ENCODE measurements around the gene SH3PXD2A. TPM values are rescaled to one million over a fixed set of nuclear protein-coding genes. Genes with fewer than 3 reads are reported as not detected.
A peak's percentile ranks its signal among the peaks of the same experiment; 100 is the strongest.

The SH3PXD2A gene
- total and polyA plus RNA-seq, 10 of the 15 experiments (the other 5 are each of a cell fraction or from before 2014, with no cell fraction given), result 0.63 to 14.0 (median 4.4) TPM

DNA sequence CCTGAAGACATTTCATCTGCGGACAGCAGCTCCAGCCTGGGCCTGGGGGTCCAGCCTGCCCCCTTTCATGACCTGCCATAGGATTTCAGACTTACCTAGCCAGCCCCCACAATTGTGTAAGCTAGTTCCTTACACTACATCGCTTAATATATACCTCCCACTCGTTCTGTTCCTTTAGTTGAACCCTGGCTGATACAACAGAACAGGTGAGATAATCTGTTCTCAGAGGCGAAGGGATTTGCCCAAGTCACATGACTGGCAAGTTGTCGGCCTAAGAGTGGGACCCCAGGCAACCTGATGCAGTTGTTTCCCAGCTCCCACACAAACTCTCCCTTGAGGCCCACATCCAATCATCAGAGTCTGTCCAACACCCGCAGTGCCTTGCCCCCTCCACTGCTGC lies 168.2 kb downstream of the SH3PXD2A start (continued):
- TF ChIP-seq, protein P1, sequence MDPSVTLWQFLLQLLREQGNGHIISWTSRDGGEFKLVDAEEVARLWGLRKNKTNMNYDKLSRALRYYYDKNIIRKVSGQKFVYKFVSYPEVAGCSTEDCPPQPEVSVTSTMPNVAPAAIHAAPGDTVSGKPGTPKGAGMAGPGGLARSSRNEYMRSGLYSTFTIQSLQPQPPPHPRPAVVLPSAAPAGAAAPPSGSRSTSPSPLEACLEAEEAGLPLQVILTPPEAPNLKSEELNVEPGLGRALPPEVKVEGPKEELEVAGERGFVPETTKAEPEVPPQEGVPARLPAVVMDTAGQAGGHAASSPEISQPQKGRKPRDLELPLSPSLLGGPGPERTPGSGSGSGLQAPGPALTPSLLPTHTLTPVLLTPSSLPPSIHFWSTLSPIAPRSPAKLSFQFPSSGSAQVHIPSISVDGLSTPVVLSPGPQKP (IDR thresholded peaks at IDR 0.05; ENCODE audit: low read depth, low read length), result no peak
- TF ChIP-seq MYC (IDR thresholded peaks at IDR 0.05; ENCODE audit: insufficient read depth, insufficient read length, insufficient replicate concordance, low read length, severe bottlenecking), result no peak
- TF ChIP-seq, protein P2, sequence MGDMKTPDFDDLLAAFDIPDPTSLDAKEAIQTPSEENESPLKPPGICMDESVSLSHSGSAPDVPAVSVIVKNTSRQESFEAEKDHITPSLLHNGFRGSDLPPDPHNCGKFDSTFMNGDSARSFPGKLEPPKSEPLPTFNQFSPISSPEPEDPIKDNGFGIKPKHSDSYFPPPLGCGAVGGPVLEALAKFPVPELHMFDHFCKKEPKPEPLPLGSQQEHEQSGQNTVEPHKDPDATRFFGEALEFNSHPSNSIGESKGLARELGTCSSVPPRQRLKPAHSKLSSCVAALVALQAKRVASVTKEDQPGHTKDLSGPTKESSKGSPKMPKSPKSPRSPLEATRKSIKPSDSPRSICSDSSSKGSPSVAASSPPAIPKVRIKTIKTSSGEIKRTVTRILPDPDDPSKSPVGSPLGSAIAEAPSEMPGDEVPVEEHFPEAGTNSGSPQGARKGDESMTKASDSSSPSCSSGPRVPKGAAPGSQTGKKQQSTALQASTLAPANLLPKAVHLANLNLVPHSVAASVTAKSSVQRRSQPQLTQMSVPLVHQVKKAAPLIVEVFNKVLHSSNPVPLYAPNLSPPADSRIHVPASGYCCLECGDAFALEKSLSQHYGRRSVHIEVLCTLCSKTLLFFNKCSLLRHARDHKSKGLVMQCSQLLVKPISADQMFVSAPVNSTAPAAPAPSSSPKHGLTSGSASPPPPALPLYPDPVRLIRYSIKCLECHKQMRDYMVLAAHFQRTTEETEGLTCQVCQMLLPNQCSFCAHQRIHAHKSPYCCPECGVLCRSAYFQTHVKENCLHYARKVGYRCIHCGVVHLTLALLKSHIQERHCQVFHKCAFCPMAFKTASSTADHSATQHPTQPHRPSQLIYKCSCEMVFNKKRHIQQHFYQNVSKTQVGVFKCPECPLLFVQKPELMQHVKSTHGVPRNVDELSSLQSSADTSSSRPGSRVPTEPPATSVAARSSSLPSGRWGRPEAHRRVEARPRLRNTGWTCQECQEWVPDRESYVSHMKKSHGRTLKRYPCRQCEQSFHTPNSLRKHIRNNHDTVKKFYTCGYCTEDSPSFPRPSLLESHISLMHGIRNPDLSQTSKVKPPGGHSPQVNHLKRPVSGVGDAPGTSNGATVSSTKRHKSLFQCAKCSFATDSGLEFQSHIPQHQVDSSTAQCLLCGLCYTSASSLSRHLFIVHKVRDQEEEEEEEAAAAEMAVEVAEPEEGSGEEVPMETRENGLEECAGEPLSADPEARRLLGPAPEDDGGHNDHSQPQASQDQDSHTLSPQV (IDR thresholded peaks at IDR 0.05), result no peak

DNA sequence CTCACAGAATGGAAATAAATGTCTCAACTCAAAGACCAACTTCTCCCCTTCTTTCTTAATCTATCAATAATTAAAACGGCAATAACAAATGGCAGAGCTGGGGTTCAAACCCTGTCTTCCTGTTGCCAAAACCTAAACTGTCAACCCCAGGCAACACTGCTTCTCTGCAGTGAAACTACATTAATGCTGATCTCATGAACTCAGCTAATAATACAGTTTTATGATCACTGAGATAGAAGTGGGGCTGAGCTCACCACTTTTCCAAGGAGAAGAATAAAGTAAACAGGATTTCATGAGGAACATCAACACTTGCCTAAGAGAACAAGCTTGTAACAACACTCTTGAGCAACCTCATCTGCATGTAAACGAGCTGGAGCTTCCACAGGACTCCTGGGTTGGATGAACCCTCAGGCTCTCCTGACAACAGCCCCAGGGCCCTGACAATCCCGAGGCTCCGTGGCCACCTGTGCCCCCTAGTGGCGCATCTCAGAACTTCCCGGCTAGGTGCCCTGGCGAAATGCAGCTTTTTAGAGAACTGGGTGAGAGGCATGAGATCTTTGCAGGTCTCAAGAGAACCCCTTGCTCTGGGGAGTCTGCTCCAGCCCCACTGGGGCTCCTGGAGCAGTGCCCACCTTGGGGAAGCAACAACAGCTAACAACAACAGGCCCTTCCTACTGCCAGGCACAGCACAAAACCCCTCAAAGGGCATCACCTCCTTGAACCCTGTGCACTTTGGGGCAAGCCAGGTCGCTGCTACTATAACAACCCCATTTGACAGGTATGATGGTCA lies 169.3 kb downstream of the SH3PXD2A start:
- peak; percentile 90 for ATAC-seq
- intact Hi-C loops (cut with micrococcal nuclease; ENCODE audit: unreplicated experiment) (loop anchor here (1.0 kb wide), 1 partner anchor 81 kb away; no protein-coding TSS in a partner anchor), in situ Hi-C loops (cut with MboI) (loop anchor here (10.0 kb wide), 1 partner anchor 81 kb away; no protein-coding TSS in a partner anchor)
- no peaks in the 10 kb centered on the region for H3K9me3 ChIP-seq (replicated peaks; ENCODE audit: control insufficient read depth, insufficient read depth, low read length)
- H3K4me3 ChIP-seq, result no peak overlapping the region
- CTCF ChIA-PET, result interaction anchor here (0.6 to 5.6 kb wide), 60 partner anchors 7 to 570 kb away, joined by 3 to 61 read pairs (median 5); partner anchors contain the start of gene CALHM3
- BruUV-seq (replicated peaks), result no TSS peak
- no peak overlapping the region for H3K9ac ChIP-seq (ENCODE audit: control insufficient read depth, insufficient read depth, low read length)
- no peak overlapping the region for H2AFZ ChIP-seq (ENCODE audit: control insufficient read depth, low read depth, low read length)
- peaks cover 72% of the 10 kb centered on the region for H3K79me2 ChIP-seq (ENCODE audit: control insufficient read depth, insufficient read depth, low read length)
- SMC1A ChIA-PET (ENCODE audit: uncharacterized antibody, unreplicated experiment), result interaction anchor here (0.7 to 3.4 kb wide), 20 partner anchors 8 to 288 kb away, joined by 3 to 19 read pairs (median 4); no protein-coding TSS in a partner anchor
- RAD21 ChIA-PET (ENCODE audit: unreplicated experiment), result interaction anchor here (0.6 to 2.9 kb wide), 18 partner anchors 8 to 270 kb away, joined by 3 to 18 read pairs (median 4); no protein-coding TSS in a partner anchor
- DNase-seq (ENCODE audit: low read depth, low spot score), result no peak
- H3K4me2 ChIP-seq (ENCODE audit: control insufficient read depth, insufficient read depth), result peak overlapping the region; percentile 26; the same call in 1 of the 2 replicates
- peaks cover 16% of the 10 kb centered on the region for H3K4me1 ChIP-seq (ENCODE audit: control insufficient read depth, insufficient read depth, low read length)
- 19% methylated on average over 8 of the region's 8 CpGs for WGBS (ENCODE audit: insufficient coverage, insufficient replicate concordance, low lambda C conversion rate, missing lambda C conversion rate)
- POLR2A ChIA-PET, result interaction anchor here (1.1 kb wide), 1 partner anchor 20 kb away, joined by 6 read pairs; no protein-coding TSS in a partner anchor
- no peak overlapping the region for H3K27ac ChIP-seq (ENCODE audit: control insufficient read depth, insufficient read depth)
- peaks cover 0 to 4% of the 10 kb centered on the region in 2 experiments; a peak in 3 of 4 replicates for H3K36me3 ChIP-seq (ENCODE audit: control insufficient read depth in 2 of 2, insufficient read depth in 2 of 2, low read length in 1 of 2)
- FAIRE-seq, result peak; percentile 75
- no peaks in the 10 kb centered on the region for H4K20me1 ChIP-seq (ENCODE audit: control insufficient read depth, insufficient read depth)
- no peaks in the 10 kb centered on the region for H3K27me3 ChIP-seq (replicated peaks in 1 of 2; ENCODE audit: control insufficient read depth in 2 of 2, insufficient read depth in 2 of 2, low read length in 1 of 2)
- TF ChIP-seq EED (IDR thresholded peaks at IDR 0.05; ENCODE audit: low read depth), result no peak
- peak; percentile 71 for TF ChIP-seq MEF2B (IDR thresholded peaks at IDR 0.05; ENCODE audit: partially characterized antibody, poor library complexity, severe bottlenecking)
- TF ChIP-seq, protein P3, sequence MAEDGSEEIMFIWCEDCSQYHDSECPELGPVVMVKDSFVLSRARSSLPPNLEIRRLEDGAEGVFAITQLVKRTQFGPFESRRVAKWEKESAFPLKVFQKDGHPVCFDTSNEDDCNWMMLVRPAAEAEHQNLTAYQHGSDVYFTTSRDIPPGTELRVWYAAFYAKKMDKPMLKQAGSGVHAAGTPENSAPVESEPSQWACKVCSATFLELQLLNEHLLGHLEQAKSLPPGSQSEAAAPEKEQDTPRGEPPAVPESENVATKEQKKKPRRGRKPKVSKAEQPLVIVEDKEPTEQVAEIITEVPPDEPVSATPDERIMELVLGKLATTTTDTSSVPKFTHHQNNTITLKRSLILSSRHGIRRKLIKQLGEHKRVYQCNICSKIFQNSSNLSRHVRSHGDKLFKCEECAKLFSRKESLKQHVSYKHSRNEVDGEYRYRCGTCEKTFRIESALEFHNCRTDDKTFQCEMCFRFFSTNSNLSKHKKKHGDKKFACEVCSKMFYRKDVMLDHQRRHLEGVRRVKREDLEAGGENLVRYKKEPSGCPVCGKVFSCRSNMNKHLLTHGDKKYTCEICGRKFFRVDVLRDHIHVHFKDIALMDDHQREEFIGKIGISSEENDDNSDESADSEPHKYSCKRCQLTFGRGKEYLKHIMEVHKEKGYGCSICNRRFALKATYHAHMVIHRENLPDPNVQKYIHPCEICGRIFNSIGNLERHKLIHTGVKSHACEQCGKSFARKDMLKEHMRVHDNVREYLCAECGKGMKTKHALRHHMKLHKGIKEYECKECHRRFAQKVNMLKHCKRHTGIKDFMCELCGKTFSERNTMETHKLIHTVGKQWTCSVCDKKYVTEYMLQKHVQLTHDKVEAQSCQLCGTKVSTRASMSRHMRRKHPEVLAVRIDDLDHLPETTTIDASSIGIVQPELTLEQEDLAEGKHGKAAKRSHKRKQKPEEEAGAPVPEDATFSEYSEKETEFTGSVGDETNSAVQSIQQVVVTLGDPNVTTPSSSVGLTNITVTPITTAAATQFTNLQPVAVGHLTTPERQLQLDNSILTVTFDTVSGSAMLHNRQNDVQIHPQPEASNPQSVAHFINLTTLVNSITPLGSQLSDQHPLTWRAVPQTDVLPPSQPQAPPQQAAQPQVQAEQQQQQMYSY (CRISPR knock-in tag; IDR thresholded peaks at IDR 0.05), result no peak
- TF ChIP-seq, protein P4, sequence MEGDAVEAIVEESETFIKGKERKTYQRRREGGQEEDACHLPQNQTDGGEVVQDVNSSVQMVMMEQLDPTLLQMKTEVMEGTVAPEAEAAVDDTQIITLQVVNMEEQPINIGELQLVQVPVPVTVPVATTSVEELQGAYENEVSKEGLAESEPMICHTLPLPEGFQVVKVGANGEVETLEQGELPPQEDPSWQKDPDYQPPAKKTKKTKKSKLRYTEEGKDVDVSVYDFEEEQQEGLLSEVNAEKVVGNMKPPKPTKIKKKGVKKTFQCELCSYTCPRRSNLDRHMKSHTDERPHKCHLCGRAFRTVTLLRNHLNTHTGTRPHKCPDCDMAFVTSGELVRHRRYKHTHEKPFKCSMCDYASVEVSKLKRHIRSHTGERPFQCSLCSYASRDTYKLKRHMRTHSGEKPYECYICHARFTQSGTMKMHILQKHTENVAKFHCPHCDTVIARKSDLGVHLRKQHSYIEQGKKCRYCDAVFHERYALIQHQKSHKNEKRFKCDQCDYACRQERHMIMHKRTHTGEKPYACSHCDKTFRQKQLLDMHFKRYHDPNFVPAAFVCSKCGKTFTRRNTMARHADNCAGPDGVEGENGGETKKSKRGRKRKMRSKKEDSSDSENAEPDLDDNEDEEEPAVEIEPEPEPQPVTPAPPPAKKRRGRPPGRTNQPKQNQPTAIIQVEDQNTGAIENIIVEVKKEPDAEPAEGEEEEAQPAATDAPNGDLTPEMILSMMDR (IDR thresholded peaks at IDR 0.05 in 2 of 3, conservative IDR thresholded peaks at IDR 0.05 in 1 of 3; ENCODE audit: control insufficient read depth in 2 of 3, extremely low read depth in 1 of 3, insufficient read depth in 1 of 3, low read depth in 3 of 3, low read length in 3 of 3), result peak; percentile 94 to 99 (median 98)

All from GM12878 (cell line).